NCI-H2107 treated with DMSO at 0.1 percent for 48 hours (cell line): ENCODE data around the gene NUPR1.
A peak's percentile ranks its signal among the peaks of the same experiment; 100 is the strongest.
"Not testable (repeated sequence)": the region's sequence is repeated elsewhere in the genome, so short reads cannot be mapped to it uniquely, and the experiment has no call there.

Experiments
- DNase-seq: peaks from one replicate; lab custom pipeline; 2025; ENCODE audit not compliant: unreplicated experiment; lab: John Stamatoyannopoulos, UW

NUPR1 gene

GRCh38 chr16:28499854-28500253, 38.9 kb downstream of the NUPR1 start:
- no peak for DNase-seq

DNA sequence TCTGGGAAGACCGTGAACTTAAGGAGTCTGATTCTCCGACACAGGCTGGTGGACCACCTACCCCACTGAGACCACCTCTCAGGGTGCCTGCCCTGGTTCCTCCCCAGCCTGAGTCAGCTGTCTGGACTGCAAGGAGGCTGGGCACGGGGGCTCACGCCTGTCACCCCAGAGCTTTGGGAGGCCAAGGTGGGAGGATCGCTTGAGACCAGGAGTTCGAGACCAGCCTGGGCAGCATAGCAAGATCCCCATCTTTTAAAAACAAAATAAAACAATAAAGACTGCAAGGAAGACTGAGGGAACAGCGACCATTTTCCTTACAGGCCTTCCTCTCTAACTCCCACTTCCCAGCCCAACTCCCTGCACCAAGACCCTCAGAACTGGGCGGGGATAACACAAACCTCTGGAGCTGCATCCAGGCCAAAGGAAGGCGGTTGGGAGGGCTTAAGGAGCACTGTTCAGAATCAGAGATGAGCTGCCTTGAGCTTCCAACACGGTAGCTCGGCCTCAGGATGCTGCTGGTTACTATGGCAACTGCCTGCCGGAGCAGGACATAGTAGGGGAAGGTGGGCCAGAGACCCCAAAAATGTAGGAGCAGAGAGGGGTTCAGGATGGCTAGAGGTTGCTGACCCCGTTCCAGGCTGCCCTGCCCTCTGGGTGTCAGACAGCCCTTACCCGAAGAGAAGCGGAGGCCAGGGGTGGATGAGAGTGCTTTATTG, 40.0 kb downstream of the NUPR1 start:
- no peak for DNase-seq

DNA sequence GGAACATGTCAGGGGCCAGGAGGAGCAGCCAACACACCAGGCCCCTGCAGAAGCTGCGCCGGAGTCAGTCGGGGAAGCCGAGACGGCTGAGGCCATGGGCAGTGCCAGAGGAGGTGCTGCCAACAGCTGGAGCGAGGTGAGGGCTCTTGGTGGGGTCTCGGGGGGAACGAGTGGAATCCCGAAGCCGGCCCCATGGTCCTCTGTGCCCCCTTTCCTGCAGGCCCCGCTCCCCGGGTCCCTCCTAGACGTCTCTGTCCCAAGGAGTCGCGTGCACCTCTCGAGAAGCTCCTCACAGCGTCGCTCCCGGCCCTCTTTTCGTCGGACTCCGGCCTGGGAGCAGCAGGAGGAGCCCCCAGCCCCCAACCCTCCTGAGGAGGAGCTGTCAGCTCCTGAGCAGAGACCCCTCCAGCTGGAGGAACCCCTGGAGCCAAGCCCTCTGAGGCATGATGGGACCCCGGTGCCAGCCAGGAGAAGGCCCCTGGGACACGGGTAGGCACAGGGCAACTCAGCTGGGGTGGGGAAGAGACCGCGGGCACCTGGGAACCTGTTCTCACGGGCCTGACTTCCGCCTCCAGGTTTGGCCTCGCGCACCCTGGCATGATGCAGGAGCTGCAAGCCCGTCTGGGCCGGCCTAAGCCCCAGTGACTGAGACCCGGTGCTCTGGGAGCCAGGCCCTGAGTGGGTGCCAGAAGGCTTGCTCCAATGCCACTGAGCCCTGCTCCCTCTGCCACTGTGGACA, 40.7 kb downstream of the NUPR1 start:
- DNase-seq, result no peak

DNA sequence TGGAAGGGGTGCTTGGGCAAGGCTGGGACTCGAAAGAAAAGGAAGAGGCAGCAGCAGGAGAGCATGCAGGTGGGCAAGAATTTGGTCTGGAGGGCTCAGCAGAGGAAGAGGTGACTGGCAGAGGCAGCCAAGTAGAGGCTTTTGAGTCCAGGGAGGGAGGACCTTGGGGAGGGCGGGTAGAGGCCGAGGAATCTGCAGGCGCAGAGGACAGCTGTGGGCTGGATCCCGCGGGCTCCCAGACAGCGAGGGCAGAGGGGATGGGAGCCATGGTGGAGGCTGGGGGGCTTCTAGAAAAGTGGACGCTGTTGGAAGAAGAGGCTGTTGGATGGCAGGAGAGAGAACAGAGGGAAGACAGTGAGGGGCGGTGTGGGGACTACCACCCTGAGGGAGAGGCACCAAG, 41.4 kb downstream of the NUPR1 start:
- DNase-seq, result no peak

GRCh38 chr16:28496844-28497243, 41.9 kb downstream of the NUPR1 start:
- no peak for DNase-seq

DNA sequence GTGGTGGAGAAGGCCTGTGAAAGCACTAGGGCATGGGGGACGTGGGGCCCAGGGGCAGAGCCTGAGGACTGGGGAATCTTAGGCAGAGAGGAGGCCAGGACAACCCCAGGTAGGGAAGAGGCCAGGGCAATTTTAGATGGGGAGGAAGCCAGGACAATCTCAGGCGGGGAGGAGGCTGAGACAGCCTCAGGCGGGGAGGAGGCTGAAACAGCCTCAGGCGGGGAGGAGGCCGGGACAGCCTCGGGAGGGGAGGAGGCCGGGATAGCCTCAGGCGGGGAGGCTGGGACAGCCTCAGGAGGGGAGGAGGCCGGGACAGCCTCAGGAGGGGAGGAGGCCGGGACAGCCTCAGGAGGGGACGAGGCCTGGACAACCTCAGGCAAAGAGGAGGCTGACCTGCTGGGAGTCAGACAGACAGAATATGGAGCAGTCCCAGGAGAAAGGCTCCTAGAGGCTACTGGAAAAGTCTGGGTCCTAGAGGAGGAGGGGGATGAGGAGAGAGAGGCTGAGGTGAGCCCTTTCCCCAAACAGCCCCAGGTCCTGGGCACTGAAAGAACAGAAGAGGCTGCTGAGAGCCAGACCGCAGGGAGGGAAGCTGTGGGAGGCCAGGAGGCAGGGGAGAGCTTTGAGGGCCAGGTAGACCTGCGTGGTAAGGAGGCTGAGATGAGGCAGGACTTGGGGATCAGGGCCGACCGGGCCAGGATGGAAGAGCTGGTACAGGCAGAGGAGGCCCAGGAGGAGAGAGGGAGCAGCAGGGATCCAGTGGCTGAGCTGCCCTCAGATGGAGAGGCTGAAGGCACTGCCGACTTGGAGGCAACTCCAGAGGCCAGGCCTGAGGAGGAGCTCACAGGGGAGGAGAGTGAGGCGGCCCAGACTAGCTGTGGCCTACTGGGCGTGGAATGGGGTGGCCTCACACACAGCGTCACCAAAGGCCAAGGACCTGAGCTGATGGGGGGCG, 42.7 kb downstream of the NUPR1 start:
- DNase-seq, result no peak

DNA sequence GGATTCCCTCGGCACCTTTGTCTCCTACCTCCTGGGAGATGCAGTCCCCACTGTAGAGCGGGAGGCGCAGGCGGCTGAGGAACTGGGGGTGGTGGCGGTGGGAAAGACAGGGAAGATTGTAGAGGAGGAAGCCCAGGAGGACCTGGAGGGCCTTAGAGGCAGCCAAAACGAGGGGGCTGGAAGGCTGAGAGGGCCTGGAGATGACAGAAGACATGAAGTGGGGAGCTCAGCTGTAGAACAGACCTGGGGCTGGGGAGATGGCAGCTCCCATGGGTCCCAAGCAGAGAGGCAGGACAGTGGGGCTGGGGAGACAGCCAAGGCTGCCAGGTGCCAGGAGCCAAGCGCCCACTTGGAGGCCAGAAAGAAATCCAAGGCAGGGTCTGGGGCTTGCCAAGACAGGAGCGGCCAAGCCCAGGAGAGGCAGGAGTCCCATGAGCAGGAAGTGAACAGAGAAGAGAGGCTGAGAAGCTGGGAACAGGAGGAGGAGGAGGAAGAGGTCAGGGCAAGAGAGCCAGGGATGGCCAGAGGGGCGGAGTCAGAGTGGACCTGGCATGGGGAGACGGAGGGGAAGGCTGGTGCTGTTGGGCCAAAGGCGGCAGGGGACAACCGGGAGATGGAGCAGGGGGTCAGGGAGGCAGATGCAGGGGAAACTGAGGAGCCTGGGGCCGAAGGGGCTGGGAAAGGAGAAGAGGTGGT, 43.5 kb downstream of the NUPR1 start:
- DNase-seq, result no peak

- no peak for DNase-seq
These were observed 44.5 kb downstream of the NUPR1 start, which contains the start of gene APOBR for GRCh38 chr16:28494121-28494851. APOBR (plus strand) TSS chr16:28494643; CDS start chr16:28494682, 39 bp downstream.

GRCh38 chr16:28492511-28492910, 46.3 kb downstream of the NUPR1 start:
- no peak for DNase-seq

- peak; percentile 92 for DNase-seq
These were observed 46.8 kb downstream of the NUPR1 start, which contains the start of gene CLN3 for GRCh38 chr16:28491970-28492474. CLN3 (minus strand) TSS chr16:28492074; CDS start chr16:28491759, 315 bp downstream.

DNA sequence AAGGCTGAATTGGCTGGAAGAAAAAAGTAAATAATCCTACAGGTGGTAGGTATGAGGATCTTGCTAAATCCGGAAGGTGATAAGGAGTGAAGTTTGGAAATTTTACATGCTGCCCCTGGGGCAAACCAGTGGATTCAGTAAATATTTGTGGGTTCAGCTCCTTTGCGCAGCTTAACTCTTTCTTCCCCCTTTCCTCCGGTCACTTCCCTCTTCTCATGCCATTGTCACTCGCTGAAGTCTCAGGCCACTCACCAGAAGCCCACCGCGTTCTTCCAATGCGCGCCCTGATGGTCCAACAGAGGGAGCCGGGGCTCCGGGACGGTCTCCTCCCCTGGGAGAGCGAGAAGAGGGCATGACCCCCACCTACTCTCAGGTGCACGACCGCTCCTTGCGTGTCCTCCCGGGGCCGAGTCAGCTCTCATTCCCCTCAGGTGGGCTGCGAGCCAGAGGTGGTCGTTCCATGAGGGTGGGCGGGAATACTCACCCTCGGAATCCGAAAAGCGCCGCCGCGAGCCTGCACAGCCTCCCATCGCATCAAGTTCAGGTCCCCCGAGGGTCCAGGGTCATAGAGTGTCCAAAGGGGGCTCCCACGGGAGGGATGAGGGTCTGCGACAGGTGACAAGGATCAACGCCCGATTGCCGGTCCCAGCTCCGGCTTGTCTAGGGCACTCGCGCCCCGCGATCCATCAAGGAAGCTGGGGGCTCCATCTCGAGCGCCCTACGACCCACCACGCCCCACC, 47.4 kb downstream of the NUPR1 start:
- DNase-seq, result no peak

GRCh38 chr16:28486266-28486665, 52.5 kb downstream of the NUPR1 start:
- no peak for DNase-seq

- not testable (repeated sequence) for DNase-seq
These were observed 55.4 kb downstream of the NUPR1 start for GRCh38 chr16:28483361-28483760.
